Mesendoderm (in vitro differentiated cells): ENCODE measurements around the gene IRF5. TPM values are rescaled to one million over a fixed set of nuclear protein-coding genes. Genes with fewer than 3 reads are reported as not detected.
"Not testable (repeated sequence)": the region's sequence is repeated elsewhere in the genome, so short reads cannot be mapped to it uniquely, and the experiment has no call there.

Experiments
- DNase-seq: peaks from one replicate; pipeline ENCODE4 v3.0.0; 2013
- H2AK5ac ChIP-seq: 2 replicates; pipeline ENCODE4 v1.6.1; 2013; ENCODE audit warnings: low read length, inconsistent platforms
- H2BK120ac ChIP-seq: 2 replicates; pipeline ENCODE4 v1.6.1; 2013; ENCODE audit warnings: low read depth, mild to moderate bottlenecking, low read length, moderate library complexity, mixed read lengths
- H2BK15ac ChIP-seq: replicated peaks from 2 replicates; pipeline ENCODE4 v1.6.1; 2013; ENCODE audit warnings: low read depth, mild to moderate bottlenecking, moderate library complexity
- H2BK5ac ChIP-seq: 2 replicates; pipeline ENCODE4 v1.6.1; 2013; ENCODE audit warnings: low read length, inconsistent platforms
- H3K18ac ChIP-seq: 2 replicates; pipeline ENCODE4 v1.6.1; 2013; ENCODE audit warnings: mild to moderate bottlenecking, low read length, mixed read lengths
- H3K23ac ChIP-seq: one replicate; pipeline ENCODE4 v1.6.1; 2013; ENCODE audit warnings: low read length
- H3K27ac ChIP-seq: 2 replicates; pipeline ENCODE4 v1.5.1; 2013; ENCODE audit warnings: low read depth, mild to moderate bottlenecking, inconsistent platforms, low read length, moderate library complexity
- H3K27me3 ChIP-seq: 2 replicates; pipeline ENCODE4 v1.6.1; 2013; ENCODE audit warnings: low read length, control low read depth, mild to moderate bottlenecking, inconsistent platforms; ENCODE audit not compliant: insufficient read depth, poor library complexity
- H3K36me3 ChIP-seq: 2 replicates; pipeline ENCODE4 v1.6.1; 2013; ENCODE audit warnings: low read length, inconsistent platforms; ENCODE audit not compliant: control insufficient read depth, insufficient read depth
- H3K4ac ChIP-seq: one replicate; pipeline ENCODE4 v1.6.1; 2013; ENCODE audit warnings: low read depth, mild to moderate bottlenecking, low read length, moderate library complexity
- H3K4me1 ChIP-seq: 2 replicates; pipeline ENCODE4 v1.6.1; 2013; ENCODE audit warnings: low read depth, low read length, inconsistent platforms; ENCODE audit not compliant: control insufficient read depth
- H3K4me2 ChIP-seq: 2 replicates; pipeline ENCODE4 v1.6.1; 2013; ENCODE audit warnings: low read length
- H3K4me3 ChIP-seq: 2 replicates; pipeline ENCODE4 v1.5.1; 2013; ENCODE audit warnings: mild to moderate bottlenecking, low read length
- H3K56ac ChIP-seq: one replicate; pipeline ENCODE4 v1.6.1; 2013; ENCODE audit warnings: low read length
- H3K79me1 ChIP-seq: 2 replicates; pipeline ENCODE4 v1.6.1; 2013; ENCODE audit warnings: low read length, inconsistent platforms
- H3K79me2 ChIP-seq: 2 replicates; pipeline ENCODE4 v1.6.1; 2013; ENCODE audit warnings: mild to moderate bottlenecking, low read length; ENCODE audit not compliant: control insufficient read depth, insufficient read depth
- H3K9ac ChIP-seq: 2 replicates; pipeline ENCODE4 v1.6.1; 2013; ENCODE audit warnings: low read length, inconsistent platforms
- H4K5ac ChIP-seq: one replicate; pipeline ENCODE4 v1.6.1; 2013; ENCODE audit warnings: low read length
- H4K8ac ChIP-seq: one replicate; pipeline ENCODE4 v1.6.1; 2013; ENCODE audit warnings: low read depth, mild to moderate bottlenecking, control low read depth, low read length, moderate library complexity
- WGBS: extraction: QIAGEN DNeasy Blood & Tissue Kit; methylation state at CpG from one replicate; pipeline ENCODE4 v1.1.7; 2013; ENCODE audit warnings: low lambda C conversion rate, missing lambda C conversion rate; ENCODE audit not compliant: insufficient coverage; ENCODE audit errors: extremely low coverage; 5-methylcytosine and 5-hydroxymethylcytosine counted together
- small RNA-seq: library from polyadenylated mRNA; stranded (forward); fragments of <200 nt; extraction: miRNeasy Mini kit (QIAGEN cat#:217004); gene quantifications from one replicate; pipeline ENCODE3, GENCODE V24; 2013; ENCODE audit not compliant: insufficient read depth

The IRF5 gene

GRCh38 chr7:128993419-128993818 is 55.7 kb downstream of the IRF5 start:
- no peaks in the 10 kb centered on the region for H3K4me1 ChIP-seq
- H3K56ac ChIP-seq = no peak overlapping the region
- H2BK120ac ChIP-seq = no peak overlapping the region
- H4K8ac ChIP-seq = no peak overlapping the region
- H3K27ac ChIP-seq = no peak overlapping the region
- no peak overlapping the region for H3K9ac ChIP-seq
- no CpG with 5 or more reads among the region's 2 CpGs for WGBS
- DNase-seq = no peak
- no peak overlapping the region for H2AK5ac ChIP-seq
- H3K36me3 ChIP-seq = peaks cover 3% of the 10 kb centered on the region
- H3K79me1 ChIP-seq = no peaks in the 10 kb centered on the region
- no peak overlapping the region for H3K18ac ChIP-seq
- no peak overlapping the region for H3K23ac ChIP-seq
- no peaks in the 10 kb centered on the region for H3K79me2 ChIP-seq
- no peak overlapping the region for H3K4me3 ChIP-seq
- no peak overlapping the region for H2BK15ac ChIP-seq
- no peak overlapping the region for H2BK5ac ChIP-seq
- H4K5ac ChIP-seq = no peak overlapping the region
- H3K27me3 ChIP-seq = no peaks in the 10 kb centered on the region
- no peak overlapping the region for H3K4ac ChIP-seq
- H3K4me2 ChIP-seq = no peak overlapping the region

GRCh38 chr7:128994560-128994959 is 56.8 kb downstream of the IRF5 start:
- H3K27ac ChIP-seq, H2BK15ac ChIP-seq, H2AK5ac ChIP-seq, H3K9ac ChIP-seq, H3K79me2 ChIP-seq, H3K36me3 ChIP-seq, H4K8ac ChIP-seq, H3K4me2 ChIP-seq, H2BK5ac ChIP-seq, H3K4me1 ChIP-seq, H3K18ac ChIP-seq, H3K4ac ChIP-seq, H4K5ac ChIP-seq, H3K23ac ChIP-seq, H3K56ac ChIP-seq, H3K79me1 ChIP-seq, H3K27me3 ChIP-seq, DNase-seq, H2BK120ac ChIP-seq, H3K4me3 ChIP-seq: not testable (repeated sequence)
- no CpG with 5 or more reads among the region's 8 CpGs for WGBS

- Histone ChIP-seq H4K5ac (no peak overlapping the region), H3K79me1 (no peaks in the 10 kb centered on the region), H2BK5ac (no peak overlapping the region), H3K27ac (no peak overlapping the region), H3K79me2 (no peaks in the 10 kb centered on the region), H2BK15ac (no peak overlapping the region), H3K4me3 (no peak overlapping the region), H3K27me3 (no peaks in the 10 kb centered on the region), H3K56ac (no peak overlapping the region), H3K4me2 (no peak overlapping the region), H3K36me3 (peaks cover 2% of the 10 kb centered on the region), H3K9ac (no peak overlapping the region), H2AK5ac (no peak overlapping the region), H3K23ac (no peak overlapping the region), H3K4me1 (no peaks in the 10 kb centered on the region), H3K18ac (no peak overlapping the region), H2BK120ac (no peak overlapping the region), H4K8ac (no peak overlapping the region), H3K4ac (no peak overlapping the region)
- WGBS = no CpG with 5 or more reads among the region's 5 CpGs
- no peak for DNase-seq
Observed at GRCh38 chr7:128997181-128997580, 59.5 kb downstream of the IRF5 start.

Small RNA genes lying within 50 kb of the gene (small RNA-seq; reads per million reads assigned to genes)
- not detected for gene RN7SL306P
